ENCODE measurements around the gene ST8SIA1.

The ST8SIA1 gene

DNA sequence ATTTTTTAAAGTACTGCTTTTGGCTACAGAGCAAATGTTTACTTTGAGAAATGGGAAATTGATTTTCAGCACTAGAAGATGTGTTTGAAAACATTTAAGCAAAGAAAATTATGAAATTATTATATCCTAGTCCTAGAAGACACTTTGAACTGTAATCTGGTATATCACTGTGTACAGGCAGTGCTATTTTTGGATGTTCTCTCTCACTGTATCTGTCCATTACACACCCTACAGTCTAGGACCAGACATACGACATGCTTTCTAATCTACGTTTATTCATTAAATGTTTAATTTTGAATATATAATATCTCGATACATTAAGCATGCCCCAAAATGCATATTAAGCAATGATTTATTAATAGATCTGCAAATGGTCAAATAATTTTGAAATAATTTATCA lies 82.5 kb downstream of the ST8SIA1 start:
- Mint-ChIP-seq H3K4me3 (no peak overlapping the region), H3K4me1 (ENCODE audit: low read depth) (peaks cover 2% of the 10 kb centered on the region), H3K27me3 (peaks cover 5% of the 10 kb centered on the region), H3K27ac (no peak overlapping the region), H3K9me3 (ENCODE audit: low read depth) (no peaks in the 10 kb centered on the region), H3K36me3 (no peaks in the 10 kb centered on the region)

DNA sequence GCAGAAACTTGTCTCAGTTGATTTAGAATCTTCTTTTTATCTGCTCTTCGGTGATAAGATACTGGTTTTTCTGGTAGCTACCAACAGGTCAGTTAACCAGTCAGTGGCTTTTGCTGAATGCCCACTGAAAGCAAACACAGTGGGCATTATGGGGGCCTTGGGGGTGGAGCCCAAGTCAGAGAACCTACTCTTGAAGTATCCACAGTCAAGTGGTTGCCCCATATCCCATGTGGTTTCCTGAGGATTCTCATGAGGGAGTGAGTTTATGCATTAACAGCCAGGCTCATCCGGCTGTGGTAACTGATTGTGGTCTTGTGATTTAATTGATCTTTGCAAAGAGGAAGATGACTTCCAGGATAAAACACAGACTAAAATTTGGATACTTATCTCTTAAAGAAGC lies 83.7 kb downstream of the ST8SIA1 start:
- no peak overlapping the region for H3K27ac Mint-ChIP-seq
- no peaks in the 10 kb centered on the region for H3K36me3 Mint-ChIP-seq
- no peaks in the 10 kb centered on the region for H3K9me3 Mint-ChIP-seq (ENCODE audit: low read depth)
- no peak overlapping the region for H3K4me3 Mint-ChIP-seq
- H3K4me1 Mint-ChIP-seq (ENCODE audit: low read depth), result peaks cover 2% of the 10 kb centered on the region
- peaks cover 6% of the 10 kb centered on the region for H3K27me3 Mint-ChIP-seq

DNA sequence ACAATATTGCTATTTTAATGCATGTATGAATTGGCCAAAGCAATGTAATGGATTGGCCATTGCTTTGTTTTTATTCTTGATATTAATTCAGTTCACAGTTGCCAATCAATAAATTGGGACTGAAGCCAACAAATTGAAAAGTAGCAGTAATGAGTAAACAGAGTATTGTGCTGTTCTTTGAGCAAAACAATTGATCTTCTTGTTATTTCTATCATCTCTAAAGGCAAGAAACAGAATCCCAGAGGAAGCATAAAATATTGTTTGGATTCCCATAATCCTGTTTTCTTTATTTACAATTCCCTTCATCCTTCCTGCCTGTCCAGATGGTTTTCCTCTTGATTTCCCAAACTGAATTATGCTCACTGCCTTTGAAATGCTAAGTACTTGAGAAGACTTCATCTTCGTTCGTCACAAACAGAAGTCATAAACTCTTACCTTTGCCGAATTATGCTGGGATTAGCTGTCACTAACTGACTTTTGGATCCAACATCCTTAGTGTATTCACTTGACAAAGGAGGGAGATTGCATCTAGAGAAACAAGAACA lies 85.9 kb downstream of the ST8SIA1 start:
- Mint-ChIP-seq H3K36me3 (no peaks in the 10 kb centered on the region), H3K9me3 (ENCODE audit: low read depth) (no peaks in the 10 kb centered on the region), H3K4me3 (no peak overlapping the region), H3K4me1 (ENCODE audit: low read depth) (peaks cover 2% of the 10 kb centered on the region), H3K27ac (no peak overlapping the region), H3K27me3 (peaks cover 6% of the 10 kb centered on the region)

DNA sequence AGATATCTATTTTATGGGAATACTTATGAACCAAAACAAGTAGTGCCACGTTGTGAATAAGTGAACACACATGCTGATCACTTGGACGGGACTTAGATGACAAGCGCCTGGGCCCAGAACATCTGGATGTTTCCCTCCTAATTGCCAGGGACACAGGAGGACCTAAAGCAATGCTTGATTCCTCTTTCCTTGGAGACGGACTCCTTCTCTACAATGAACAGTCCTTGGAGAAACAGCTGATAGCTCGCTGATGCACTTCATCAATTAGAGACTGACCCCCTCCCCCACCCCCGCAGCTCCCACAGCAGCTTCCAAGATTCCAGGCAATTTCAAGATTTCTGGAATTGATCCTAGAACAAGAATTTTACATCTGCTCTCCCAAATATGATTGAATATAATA lies 86.4 kb downstream of the ST8SIA1 start:
- peaks cover 6% of the 10 kb centered on the region for H3K27me3 Mint-ChIP-seq
- no peaks in the 10 kb centered on the region for H3K36me3 Mint-ChIP-seq
- H3K9me3 Mint-ChIP-seq (ENCODE audit: low read depth), result no peaks in the 10 kb centered on the region
- no peak overlapping the region for H3K27ac Mint-ChIP-seq
- H3K4me3 Mint-ChIP-seq, result no peak overlapping the region
- peaks cover 2% of the 10 kb centered on the region for H3K4me1 Mint-ChIP-seq (ENCODE audit: low read depth)

DNA sequence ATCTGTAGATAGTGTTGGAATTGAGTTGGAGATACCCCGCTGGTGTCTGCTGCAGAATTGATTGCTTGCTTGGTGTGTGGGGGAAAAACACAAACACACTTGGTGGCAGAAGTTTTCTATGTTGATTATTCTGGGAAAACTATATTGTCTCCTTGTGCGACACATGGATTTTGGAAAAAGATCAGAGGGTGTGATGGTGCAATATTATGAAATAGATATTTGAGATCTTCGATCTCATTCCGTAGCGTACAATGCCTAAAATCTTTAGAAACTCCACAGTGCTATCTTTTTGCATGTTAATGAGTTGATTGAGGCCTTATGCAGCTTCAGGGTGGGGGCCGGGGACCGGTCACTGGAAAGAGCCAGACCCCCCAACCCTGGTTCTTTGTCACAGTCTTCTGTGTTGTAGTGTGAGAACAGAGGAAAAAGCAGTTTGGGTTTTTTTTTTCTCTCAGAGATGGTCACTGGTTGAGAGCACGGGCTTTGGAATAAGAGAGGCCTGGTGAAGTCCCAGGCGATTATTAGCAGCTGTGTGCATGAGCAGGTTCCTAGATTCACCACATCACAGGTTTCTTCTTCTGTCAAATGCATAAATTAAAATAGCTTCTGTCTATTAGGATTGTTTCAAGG lies 88.2 kb downstream of the ST8SIA1 start:
- peaks cover 6% of the 10 kb centered on the region for H3K27me3 Mint-ChIP-seq
- H3K4me1 Mint-ChIP-seq (ENCODE audit: low read depth), result peaks cover 2% of the 10 kb centered on the region
- H3K36me3 Mint-ChIP-seq, result no peaks in the 10 kb centered on the region
- no peak overlapping the region for H3K4me3 Mint-ChIP-seq
- H3K9me3 Mint-ChIP-seq (ENCODE audit: low read depth), result no peaks in the 10 kb centered on the region
- H3K27ac Mint-ChIP-seq, result no peak overlapping the region

DNA sequence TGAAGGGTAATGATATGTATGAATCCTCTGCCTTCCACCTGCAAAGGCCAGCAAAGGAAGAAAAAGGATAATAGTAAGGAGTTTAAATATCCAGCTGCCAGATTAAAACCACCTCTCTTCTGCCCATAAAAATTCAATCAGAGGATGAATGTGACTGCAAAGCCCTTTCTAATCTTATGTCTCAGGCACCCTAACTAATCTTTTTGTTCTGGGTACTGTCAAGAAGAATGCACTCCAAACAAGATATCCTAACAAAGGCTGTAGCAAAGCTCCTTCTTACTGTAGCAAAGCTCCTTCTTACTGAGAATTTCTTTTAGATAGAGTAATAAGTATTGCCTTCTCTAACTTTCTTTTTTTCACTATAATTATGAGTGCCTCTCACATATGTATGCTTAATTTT lies 91.8 kb downstream of the ST8SIA1 start:
- no peak overlapping the region for H3K27ac Mint-ChIP-seq
- no peak overlapping the region for H3K4me3 Mint-ChIP-seq
- no peaks in the 10 kb centered on the region for H3K36me3 Mint-ChIP-seq
- H3K4me1 Mint-ChIP-seq (ENCODE audit: low read depth), result no peaks in the 10 kb centered on the region
- H3K9me3 Mint-ChIP-seq (ENCODE audit: low read depth), result no peaks in the 10 kb centered on the region
- peaks cover 2% of the 10 kb centered on the region for H3K27me3 Mint-ChIP-seq

DNA sequence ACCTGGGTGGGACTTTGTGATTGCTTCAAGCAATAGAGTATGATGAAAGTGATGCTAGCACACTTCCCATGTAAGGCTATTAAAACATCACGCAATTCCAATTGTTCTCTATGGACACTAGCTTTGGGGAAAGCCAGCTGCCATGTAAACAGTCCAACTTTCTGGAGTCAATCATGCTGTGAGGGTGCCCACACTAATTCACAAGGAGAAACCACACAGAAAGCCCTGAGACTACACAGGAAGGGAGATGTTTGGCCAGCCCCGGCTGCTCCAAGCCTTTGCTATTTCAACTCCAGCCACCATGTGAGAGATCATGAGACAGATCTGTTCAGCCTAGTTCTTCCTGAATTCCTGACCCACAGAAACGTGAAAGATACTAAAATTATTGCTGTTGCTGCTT lies 96.3 kb downstream of the ST8SIA1 start:
- Mint-ChIP-seq H3K27ac (no peak overlapping the region), H3K36me3 (no peaks in the 10 kb centered on the region), H3K4me1 (ENCODE audit: low read depth) (no peaks in the 10 kb centered on the region), H3K4me3 (no peak overlapping the region), H3K27me3 (no peaks in the 10 kb centered on the region), H3K9me3 (ENCODE audit: low read depth) (no peaks in the 10 kb centered on the region)

DNA sequence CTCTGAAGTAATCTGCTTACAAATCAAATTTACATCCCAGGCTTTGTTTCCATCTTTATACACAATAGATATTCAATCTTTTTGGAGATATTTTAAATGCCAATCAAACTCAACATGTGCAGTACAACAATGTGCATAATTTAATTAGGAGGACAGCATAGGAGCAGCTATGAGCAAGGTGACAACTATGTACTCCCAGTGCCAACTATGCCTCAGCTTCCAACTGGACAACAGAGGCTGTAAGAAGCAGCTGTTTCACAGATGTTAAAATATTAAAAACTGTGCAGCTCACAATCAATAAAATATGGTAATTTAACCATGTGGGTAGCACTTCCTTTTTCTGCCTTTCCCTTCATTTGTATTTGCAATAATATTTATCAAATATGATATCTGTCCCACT lies 99.9 kb downstream of the ST8SIA1 start:
- H3K4me1 Mint-ChIP-seq (ENCODE audit: low read depth), result no peaks in the 10 kb centered on the region
- no peak overlapping the region for H3K27ac Mint-ChIP-seq
- no peaks in the 10 kb centered on the region for H3K9me3 Mint-ChIP-seq (ENCODE audit: low read depth)
- no peaks in the 10 kb centered on the region for H3K36me3 Mint-ChIP-seq
- no peaks in the 10 kb centered on the region for H3K27me3 Mint-ChIP-seq
- H3K4me3 Mint-ChIP-seq, result no peak overlapping the region

DNA sequence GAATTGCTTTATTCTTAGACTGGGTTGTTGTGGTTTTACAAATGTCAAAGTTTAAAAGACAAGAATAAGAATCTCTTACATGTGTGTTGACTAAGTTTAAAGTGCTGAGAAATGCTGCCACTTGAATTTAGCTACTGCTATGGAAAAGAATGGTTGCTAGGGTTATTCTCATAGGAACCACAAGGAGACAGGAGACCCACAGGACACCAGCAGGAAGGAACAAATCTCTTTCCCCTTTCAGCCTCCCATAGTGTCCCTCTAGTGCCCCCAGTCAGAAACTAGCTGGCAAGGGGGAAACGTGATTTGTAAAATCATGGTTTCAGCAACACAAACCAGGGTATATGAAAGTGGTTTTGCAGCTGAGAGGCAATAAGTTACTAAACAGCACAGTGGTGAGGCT lies 102.7 kb downstream of the ST8SIA1 start:
- Mint-ChIP-seq H3K27ac (no peak overlapping the region), H3K36me3 (no peaks in the 10 kb centered on the region), H3K9me3 (ENCODE audit: low read depth) (no peaks in the 10 kb centered on the region), H3K27me3 (no peaks in the 10 kb centered on the region), H3K4me1 (ENCODE audit: low read depth) (no peaks in the 10 kb centered on the region), H3K4me3 (no peak overlapping the region)

DNA sequence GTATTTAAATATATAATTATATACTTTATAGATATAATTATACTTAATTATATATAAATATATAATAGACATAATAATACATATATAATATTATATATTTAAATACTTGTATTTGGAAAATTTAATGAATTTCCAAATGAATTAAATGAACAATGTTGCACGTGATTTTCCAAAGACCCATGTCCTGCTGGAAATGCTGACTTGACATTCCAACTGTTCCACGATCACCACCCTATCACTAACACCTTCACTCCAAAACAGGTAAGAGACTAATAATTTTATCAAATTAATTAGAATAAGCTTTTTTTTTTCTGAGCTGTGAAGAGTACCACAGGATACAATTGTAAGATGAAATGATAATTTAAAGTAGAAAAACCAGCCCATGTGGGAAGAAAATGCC lies 103.4 kb downstream of the ST8SIA1 start:
- no peaks in the 10 kb centered on the region for H3K9me3 Mint-ChIP-seq (ENCODE audit: low read depth)
- no peak overlapping the region for H3K27ac Mint-ChIP-seq
- H3K27me3 Mint-ChIP-seq, result no peaks in the 10 kb centered on the region
- H3K4me1 Mint-ChIP-seq (ENCODE audit: low read depth), result no peaks in the 10 kb centered on the region
- H3K4me3 Mint-ChIP-seq, result no peak overlapping the region
- no peaks in the 10 kb centered on the region for H3K36me3 Mint-ChIP-seq

DNA sequence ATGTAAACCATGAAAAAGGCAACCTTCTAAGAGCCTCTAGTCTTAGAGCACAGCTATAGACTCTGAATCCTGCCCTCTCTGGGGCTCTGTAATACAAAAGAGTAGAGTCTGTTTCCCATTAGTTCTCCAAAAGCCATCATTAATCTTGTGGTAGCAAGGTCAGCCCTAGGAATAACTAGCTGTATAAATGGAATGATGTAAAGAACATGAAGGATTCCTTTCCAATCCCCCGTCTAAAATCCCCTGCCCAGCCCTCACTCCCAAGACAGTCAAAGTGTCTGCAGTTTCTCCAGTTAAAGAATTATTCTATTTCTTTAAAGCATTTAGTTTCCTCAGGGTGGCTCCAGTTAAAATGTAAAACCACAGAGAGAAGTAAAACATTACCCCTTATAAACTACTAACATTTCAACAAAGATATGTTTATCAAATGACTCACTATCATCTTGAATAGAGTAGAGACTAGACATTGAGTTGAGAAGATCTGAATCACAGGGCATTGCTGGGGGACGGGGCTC lies 104.2 kb downstream of the ST8SIA1 start:
- H3K27ac Mint-ChIP-seq, result no peak overlapping the region
- no peaks in the 10 kb centered on the region for H3K36me3 Mint-ChIP-seq
- H3K4me3 Mint-ChIP-seq, result no peak overlapping the region
- no peaks in the 10 kb centered on the region for H3K4me1 Mint-ChIP-seq (ENCODE audit: low read depth)
- H3K27me3 Mint-ChIP-seq, result no peaks in the 10 kb centered on the region
- no peaks in the 10 kb centered on the region for H3K9me3 Mint-ChIP-seq (ENCODE audit: low read depth)

DNA sequence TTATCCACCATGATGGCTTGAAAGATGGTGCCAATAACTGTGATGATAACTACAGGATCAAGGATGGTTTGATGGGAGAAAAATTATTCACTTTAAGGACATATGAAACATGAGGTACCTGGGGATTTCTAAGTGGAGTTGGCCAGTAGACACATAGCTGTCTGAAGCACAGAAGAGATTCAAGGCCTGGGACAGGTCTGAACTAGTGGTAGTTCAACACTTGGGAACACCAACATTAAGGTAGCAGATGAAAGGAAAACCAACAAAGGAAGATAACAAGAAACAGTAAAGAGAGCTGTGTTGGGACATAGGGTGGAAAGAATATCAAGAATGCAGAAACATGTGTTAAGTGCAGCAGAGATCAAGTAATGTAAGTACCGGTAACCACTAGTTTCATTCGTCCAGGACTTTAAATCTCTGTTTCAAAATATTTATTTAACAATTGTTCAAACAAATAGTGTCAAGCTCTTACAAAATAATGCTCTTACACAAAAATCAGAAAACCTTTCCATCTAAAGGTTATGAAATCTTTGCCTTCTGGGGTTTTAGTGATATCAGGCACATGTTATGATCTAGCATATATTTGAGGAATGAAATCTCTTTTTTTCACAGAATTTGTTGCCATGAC lies 104.7 kb downstream of the ST8SIA1 start:
- Mint-ChIP-seq H3K36me3 (no peaks in the 10 kb centered on the region), H3K27me3 (no peaks in the 10 kb centered on the region), H3K9me3 (ENCODE audit: low read depth) (no peaks in the 10 kb centered on the region), H3K27ac (no peak overlapping the region), H3K4me3 (no peak overlapping the region), H3K4me1 (ENCODE audit: low read depth) (no peaks in the 10 kb centered on the region)

DNA sequence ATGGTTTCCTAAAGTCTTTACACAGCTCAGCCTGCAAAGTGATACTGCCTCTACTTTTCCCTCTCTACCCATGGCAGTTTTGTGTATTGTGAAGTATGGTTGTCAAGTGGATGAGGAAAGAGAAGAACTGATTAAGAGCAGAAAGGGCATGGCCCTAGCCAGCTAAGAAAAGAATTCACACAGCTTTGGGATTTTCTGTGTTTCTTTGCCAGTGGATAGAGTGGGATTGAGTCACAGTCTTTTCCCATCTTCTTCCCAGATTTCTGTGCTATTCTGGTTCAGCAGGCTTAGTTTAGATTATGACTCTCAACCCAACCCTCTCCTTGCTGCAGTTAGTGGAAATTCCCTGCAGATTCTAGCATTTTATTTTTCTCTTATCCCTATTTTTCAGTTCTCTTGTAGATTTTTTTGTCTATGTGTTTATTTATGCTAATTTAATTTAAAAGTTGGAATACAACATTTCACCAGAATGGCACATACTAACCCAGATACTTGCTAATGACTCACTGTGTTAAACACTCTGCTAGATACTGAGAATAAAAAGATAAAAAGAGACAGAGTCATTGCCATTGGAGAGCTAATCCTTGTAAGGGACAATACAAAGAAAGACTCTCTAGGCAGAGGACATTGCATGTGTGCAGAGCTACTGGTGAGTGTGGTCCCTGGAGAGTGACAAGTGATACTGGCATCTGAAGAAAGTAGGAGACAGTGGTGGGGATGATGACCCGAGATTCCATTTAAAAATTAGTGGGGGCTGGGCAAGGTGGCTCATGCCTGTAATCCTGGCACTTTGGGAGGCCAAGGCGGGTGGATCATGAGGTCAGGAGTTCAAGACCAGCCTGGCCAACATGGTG lies 106.3 kb downstream of the ST8SIA1 start:
- no peaks in the 10 kb centered on the region for H3K9me3 Mint-ChIP-seq (ENCODE audit: low read depth)
- H3K36me3 Mint-ChIP-seq, result no peaks in the 10 kb centered on the region
- H3K27me3 Mint-ChIP-seq, result no peaks in the 10 kb centered on the region
- H3K27ac Mint-ChIP-seq, result no peak overlapping the region
- no peaks in the 10 kb centered on the region for H3K4me1 Mint-ChIP-seq (ENCODE audit: low read depth)
- no peak overlapping the region for H3K4me3 Mint-ChIP-seq

DNA sequence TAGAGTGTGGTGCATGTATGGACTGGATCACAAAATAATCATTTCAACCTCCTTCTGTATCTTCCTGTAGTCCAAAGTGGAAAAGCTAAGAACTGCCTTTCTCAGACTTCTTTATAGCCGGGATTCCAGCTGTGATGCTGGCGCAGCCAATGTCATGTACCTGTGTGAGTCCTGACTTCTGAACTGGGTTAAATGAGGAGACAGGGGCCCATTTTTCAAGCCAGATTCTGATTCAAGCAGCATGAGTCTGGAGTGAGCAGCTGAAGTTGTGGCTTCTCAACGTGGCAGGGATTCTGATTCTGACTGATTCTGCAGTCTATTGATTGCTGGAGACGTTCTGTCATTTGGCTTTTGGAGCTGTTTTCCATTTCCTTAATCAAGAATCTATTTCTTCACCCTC lies 111.2 kb downstream of the ST8SIA1 start:
- Mint-ChIP-seq H3K27me3 (no peaks in the 10 kb centered on the region), H3K27ac (no peak overlapping the region), H3K36me3 (no peaks in the 10 kb centered on the region), H3K9me3 (ENCODE audit: low read depth) (no peaks in the 10 kb centered on the region), H3K4me1 (ENCODE audit: low read depth) (no peaks in the 10 kb centered on the region), H3K4me3 (no peak overlapping the region)

DNA sequence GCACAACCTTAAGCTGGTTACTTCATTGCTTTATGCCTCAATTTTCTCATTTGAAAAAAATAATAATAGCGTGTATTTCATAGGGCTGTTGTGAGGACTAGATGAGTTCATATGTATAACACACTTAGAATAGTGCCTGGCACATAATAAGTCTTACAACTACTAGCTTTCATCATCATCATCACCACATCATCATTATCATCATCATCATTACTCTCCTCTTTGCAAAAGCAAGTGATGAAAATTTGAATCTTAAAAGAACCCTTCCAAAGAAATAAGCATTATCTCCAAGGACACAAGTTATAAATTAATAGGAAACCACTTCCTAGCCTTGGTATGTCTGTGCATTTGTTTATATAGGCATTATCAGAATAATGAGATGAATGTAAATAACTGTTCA lies 117.0 kb downstream of the ST8SIA1 start:
- no peaks in the 10 kb centered on the region for H3K4me1 Mint-ChIP-seq (ENCODE audit: low read depth)
- H3K27me3 Mint-ChIP-seq, result no peaks in the 10 kb centered on the region
- no peak overlapping the region for H3K27ac Mint-ChIP-seq
- peaks cover 6% of the 10 kb centered on the region for H3K9me3 Mint-ChIP-seq (ENCODE audit: low read depth)
- H3K4me3 Mint-ChIP-seq, result no peak overlapping the region
- H3K36me3 Mint-ChIP-seq, result peaks cover 3% of the 10 kb centered on the region
